GM20000 (cell line): ENCODE results near the gene MYL4.

ENCODE experiments used
- DNase-seq: peaks from one replicate; pipeline ENCODE4 v3.0.0; 2012; ENCODE audit warnings: low spot score
- CTCF ChIP-seq: IDR thresholded peaks from 2 replicates; pipeline ENCODE4 v1.5.1; 2012; ENCODE audit warnings: mild to moderate bottlenecking, control low read depth; ENCODE audit errors: extremely low read depth, missing control alignments

The MYL4 gene

GRCh38 chr17:47272491-47272890 is 63.3 kb downstream of the MYL4 start:
- no peak for DNase-seq
- no peak for TF ChIP-seq CTCF

- TF ChIP-seq CTCF, result no peak
- no peak for DNase-seq
Observed at GRCh38 chr17:47273245-47273644, 64.1 kb downstream of the MYL4 start.
